Measurements from ENCODE around the gene PPP2R5C. TPM values are rescaled to one million over a fixed set of nuclear protein-coding genes. Genes with fewer than 3 reads are reported as not detected.

The PPP2R5C gene
- total and polyA plus RNA-seq, 2 of the 4 experiments (the other 2 are of a cell fraction): 65.9 to 78.7 TPM

GRCh38 chr14:101767618-101768362 is 6.3 kb downstream of the PPP2R5C start:
- no peak overlapping the region for H3K18ac ChIP-seq (ENCODE audit: low read depth, low read length)
- no peak overlapping the region for H3K27ac ChIP-seq (ENCODE audit: insufficient read depth, low read length)
- no peak overlapping the region for H2BK5ac ChIP-seq (ENCODE audit: low read depth, low read length, poor library complexity, severe bottlenecking)
- H3K4me1 ChIP-seq (ENCODE audit: control insufficient read depth, insufficient read depth, low read length): no peaks in the 10 kb centered on the region; the same call in 1 of the 2 replicates
- H4K91ac ChIP-seq (ENCODE audit: insufficient read depth, low read depth, low read length): no peak overlapping the region
- no peak overlapping the region for H3K23ac ChIP-seq (ENCODE audit: low read depth, low read length)
- in situ Hi-C loops (cut with MboI; ENCODE audit: low sequenced_read_pairs) (loop anchor here (5.0 to 25.0 kb wide), 2 partner anchors 195 to 545 kb away; partner anchors contain the start of genes DYNC1H1, MOK and ZNF839), intact Hi-C loops (cut with micrococcal nuclease) (no loop called here), dilution Hi-C loops (cut with HindIII; ENCODE audit: low sequenced_read_pairs, unreplicated experiment) (no loop called here)
- H2BK20ac ChIP-seq (ENCODE audit: low read depth, low read length): no peak overlapping the region
- peaks cover 7% of the 10 kb centered on the region; the same call in 1 of the 2 replicates for H3K36me3 ChIP-seq (ENCODE audit: control insufficient read depth, insufficient read depth, low read length)
- no peaks in the 10 kb centered on the region for H3K27me3 ChIP-seq (ENCODE audit: control insufficient read depth, insufficient read depth, low read length)
- DNase-seq: no peak
- H3K4me2 ChIP-seq (ENCODE audit: low read depth, low read length): no peak overlapping the region
- no peak overlapping the region for H3K4me3 ChIP-seq (ENCODE audit: insufficient read depth, low read depth, low read length)
- peaks cover 0 to 6% of the 10 kb centered on the region in 2 experiments; a peak in 2 of 4 replicates for H3K79me1 ChIP-seq (ENCODE audit: low read depth in 1 of 2, low read length in 2 of 2)
- no peaks in the 10 kb centered on the region for H3K9me1 ChIP-seq (ENCODE audit: insufficient read depth, low read length)
- no peaks in the 10 kb centered on the region for H3K9me3 ChIP-seq (ENCODE audit: control insufficient read depth, insufficient read depth, low read length)
- no TSS peak for BruUV-seq (replicated peaks)
- H3K56ac ChIP-seq (ENCODE audit: extremely low read depth, insufficient read depth, low read length): no peak overlapping the region
- H3K4ac ChIP-seq (ENCODE audit: low read depth, low read length): no peak overlapping the region
- H4K8ac ChIP-seq (ENCODE audit: low read depth in 2 of 2, low read length in 2 of 2): no peak overlapping the region
- no peak overlapping the region for H2AK5ac ChIP-seq (ENCODE audit: low read depth, low read length)
- ChIA-PET POLR2A (ENCODE audit: unreplicated experiment) (no interaction called here), CTCF (no interaction called here)
- H3K9ac ChIP-seq (ENCODE audit: low read depth, low read length): no peak overlapping the region
- ATAC-seq (ENCODE audit: low read depth): no peak
- H2AFZ ChIP-seq (replicated peaks; ENCODE audit: low read length, poor library complexity): no peak overlapping the region
- H2BK15ac ChIP-seq (ENCODE audit: low read depth, low read length): no peak overlapping the region
- no peak overlapping the region for H2BK120ac ChIP-seq (ENCODE audit: low read depth, low read length)
- WGBS, 2 experiments (ENCODE audit: extremely low coverage in 2 of 2, insufficient read length in 1 of 2): 57% methylated on average over 1 of the region's 7 CpGs; no CpG with 5 or more reads in 1 of the 2 experiments
- no peak overlapping the region for H3K14ac ChIP-seq (replicated peaks; ENCODE audit: low read depth, low read length)
- peaks cover 6% of the 10 kb centered on the region for H4K20me1 ChIP-seq (ENCODE audit: insufficient read depth, low read length)
- no peak overlapping the region for H4K5ac ChIP-seq (ENCODE audit: low read depth, low read length)
- TF ChIP-seq RAD21 (IDR thresholded peaks at IDR 0.05; ENCODE audit: low read length): no peak
- TF ChIP-seq CTCF (conservative IDR thresholded peaks at IDR 0.05; ENCODE audit: low read depth, low read length): no peak
- no peak for TF ChIP-seq ELK1 (IDR thresholded peaks at IDR 0.05; ENCODE audit: borderline replicate concordance, low read depth, low read length)
- H2AK9ac ChIP-seq (replicated peaks; ENCODE audit: low read depth, low read length, poor library complexity): no peak overlapping the region
